AG10803 (cell line): ENCODE results near the gene AGER.

Source experiments
- DNase-seq: peaks from one replicate; pipeline ENCODE4 v3.0.0; 2010; ENCODE audit warnings: low read depth
- H3K4me3 ChIP-seq: 2 replicates; pipeline ENCODE4 v1.5.1; 2011; ENCODE audit warnings: mild to moderate bottlenecking, low read length, control low read depth
- CTCF ChIP-seq: conservative IDR thresholded peaks from 2 replicates; pipeline ENCODE4 v1.5.1; 2011; ENCODE audit warnings: mild to moderate bottlenecking, low read length, control low read depth, inconsistent platforms

Gene AGER

DNA sequence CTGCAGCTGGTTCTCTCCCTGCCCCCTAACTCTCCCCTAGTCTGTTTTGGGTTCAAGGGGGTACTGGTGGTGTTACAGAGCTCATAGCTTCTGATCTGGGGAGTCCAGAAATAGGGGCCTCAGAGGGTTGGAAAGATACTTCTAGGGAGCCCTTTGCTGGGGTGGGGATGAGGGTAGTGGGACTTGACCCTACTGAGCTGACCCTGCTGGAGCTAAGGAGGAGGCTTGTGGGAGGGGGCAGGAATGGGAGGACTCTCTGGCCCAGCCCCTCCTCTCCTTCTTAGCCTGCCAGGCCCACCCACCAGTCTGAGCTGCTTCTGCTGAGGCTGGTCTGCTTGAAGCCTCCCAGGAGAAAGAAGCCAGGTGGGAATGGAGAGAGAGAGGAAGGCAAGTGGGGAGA lies 19.8 kb downstream of the AGER start, which contains the start of gene EGFL8:
TSS of gene EGFL8 (plus strand) at position 301 of the 400 bp plus-strand sequence. CDS start 1,571 bp downstream, outside the sequence.
- DNase-seq: no peak
- TF ChIP-seq CTCF: no peak
- no peak within 1 kb of the TSS for H3K4me3 ChIP-seq

DNA sequence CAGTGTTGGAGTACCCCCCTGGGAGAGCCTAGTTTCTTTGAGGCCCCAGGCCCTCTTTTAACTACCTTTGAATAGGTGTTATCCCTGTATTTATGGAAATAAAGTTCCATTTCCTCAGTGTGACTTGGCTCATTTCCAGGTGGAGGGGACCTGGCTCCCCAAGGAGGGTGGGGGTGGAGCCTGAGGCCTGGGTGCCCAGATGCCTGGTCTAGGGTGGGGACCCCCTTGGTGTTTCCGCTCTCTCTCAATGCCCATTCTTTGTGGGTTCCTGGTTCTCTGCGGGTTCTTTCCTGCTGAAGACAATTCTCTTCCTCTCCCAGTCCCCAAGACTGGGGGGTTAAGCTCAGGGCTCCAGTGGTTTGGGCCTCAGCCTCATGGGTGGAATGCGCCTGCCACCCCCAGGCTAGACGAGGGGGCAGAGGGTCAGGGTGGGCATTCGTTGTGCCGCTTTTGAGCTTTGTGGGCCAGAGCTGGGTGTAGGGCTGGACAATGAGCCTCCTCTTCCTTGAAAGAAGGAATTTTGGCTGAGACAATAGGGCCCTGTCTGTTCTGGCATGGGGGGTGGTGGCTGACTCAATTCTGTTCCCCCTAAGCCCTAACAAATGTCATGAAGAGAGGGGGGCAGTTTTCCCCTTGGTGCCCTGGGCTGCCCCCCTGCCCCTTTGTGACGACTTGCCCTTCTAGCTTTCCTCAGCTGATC lies 20.3 kb downstream of the AGER start:
- TF ChIP-seq CTCF: no peak
- H3K4me3 ChIP-seq: no peak overlapping the region
- DNase-seq: no peak

GRCh38 chr6:32158052-32158451 lies 26.0 kb downstream of the AGER start:
- no peak for TF ChIP-seq CTCF
- H3K4me3 ChIP-seq: no peak overlapping the region
- no peak for DNase-seq

DNA sequence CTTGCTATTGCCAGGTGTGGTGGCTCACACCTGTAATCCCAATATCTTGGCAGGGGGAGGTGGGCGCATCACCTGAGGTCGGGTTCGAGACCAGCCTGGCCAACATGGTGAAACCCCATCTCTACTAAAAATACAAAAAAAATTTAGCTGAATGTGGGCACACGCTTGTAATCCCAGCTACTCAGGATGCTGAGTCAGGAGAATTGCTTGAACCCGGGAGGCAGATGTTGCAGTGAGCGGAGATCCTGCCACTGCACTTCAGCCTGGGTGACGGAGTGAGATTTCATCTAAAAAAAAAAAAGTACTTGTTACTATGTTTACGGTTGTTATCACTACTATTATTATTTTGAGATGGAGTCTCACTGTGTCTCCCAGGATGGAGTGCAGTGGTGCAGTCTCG lies 27.2 kb downstream of the AGER start:
- DNase-seq: no peak
- H3K4me3 ChIP-seq: no peak overlapping the region
- no peak for TF ChIP-seq CTCF

GRCh38 chr6:32154514-32155161 lies 29.4 kb downstream of the AGER start:
- TF ChIP-seq CTCF: peak; percentile 61
- peak; percentile 58 for DNase-seq
- H3K4me3 ChIP-seq: peak overlapping the region; percentile 94

GRCh38 chr6:32153564-32154513 lies 30.2 kb downstream of the AGER start, which contains the start of gene PPT2:
TSS of gene PPT2 (plus strand) at chr6:32154141. CDS start at chr6:32154595, 454 bp downstream.
- TF ChIP-seq CTCF: peak; percentile 30
- H3K4me3 ChIP-seq: peak within 1 kb of the TSS; percentile 94
- DNase-seq: peak; percentile 90
